HEK293T (cell line): Measurements from ENCODE around the gene PIK3CG.
"Not testable (repeated sequence)": the region's sequence is repeated elsewhere in the genome, so short reads cannot be mapped to it uniquely, and the experiment has no call there.

Experiments
- CTCF ChIA-PET: fragments of 350-600 bp; formaldehyde crosslinking; extraction: SDS; loops from one replicate; lab custom pipeline; 2021; ENCODE audit warnings: antibody characterized with exemption, inconsistent platforms; lab: Yijun Ruan, JAX
- POLR2A ChIA-PET: fragments of 350-600 bp; formaldehyde crosslinking; extraction: SDS; loops from one replicate; lab custom pipeline; 2020; ENCODE audit warnings: antibody characterized with exemption, inconsistent platforms; lab: Yijun Ruan, JAX
- DNase-seq: peaks from one replicate; pipeline ENCODE4 v3.0.0; 2012; ENCODE audit warnings: mixed read lengths; ENCODE audit errors: extremely low spot score
- ARNT ChIP-seq: fragments of 450-650 bp; IDR thresholded peaks from 2 replicates; pipeline ENCODE4 v1.6.1; 2017; ENCODE audit warnings: mild to moderate bottlenecking
- BHLHE40 ChIP-seq: fragments of 450-650 bp; IDR thresholded peaks from 2 replicates; pipeline ENCODE4 v1.6.1; 2016; ENCODE audit warnings: mild to moderate bottlenecking, moderate library complexity, borderline replicate concordance
- CTBP1 ChIP-seq: fragments of 450-650 bp; IDR thresholded peaks from 2 replicates; pipeline ENCODE4 v1.6.1; 2016; ENCODE audit warnings: borderline replicate concordance
- ELF4 ChIP-seq: fragments of 450-650 bp; IDR thresholded peaks from 2 replicates; pipeline ENCODE4 v1.6.1; 2017; ENCODE audit warnings: antibody characterized with exemption
- FOXA1 ChIP-seq: fragments of 450-650 bp; IDR thresholded peaks from 2 replicates; pipeline ENCODE4 v1.6.1; 2016; ENCODE audit warnings: mild to moderate bottlenecking
- FOXK2 ChIP-seq: fragments of 450-650 bp; IDR thresholded peaks from 2 replicates; pipeline ENCODE4 v1.6.1; 2016; ENCODE audit warnings: mild to moderate bottlenecking
- FOXM1 ChIP-seq: fragments of 450-650 bp; IDR thresholded peaks from 2 replicates; pipeline ENCODE4 v1.6.1; 2017; ENCODE audit warnings: mild to moderate bottlenecking, borderline replicate concordance
- HDGF ChIP-seq: fragments of 450-650 bp; IDR thresholded peaks from 2 replicates; pipeline ENCODE4 v1.6.1; 2017; ENCODE audit warnings: antibody characterized with exemption, borderline replicate concordance
- L3MBTL2 ChIP-seq: fragments of 450-650 bp; conservative IDR thresholded peaks from 2 replicates; pipeline ENCODE4 v1.6.1; 2016; ENCODE audit warnings: mild to moderate bottlenecking
- LEF1 ChIP-seq: fragments of 450-650 bp; IDR thresholded peaks from 2 replicates; pipeline ENCODE4 v1.6.1; 2017; ENCODE audit warnings: mild to moderate bottlenecking, borderline replicate concordance
- NFRKB ChIP-seq: fragments of 450-650 bp; IDR thresholded peaks from 2 replicates; pipeline ENCODE4 v1.6.1; 2016; ENCODE audit warnings: mild to moderate bottlenecking, moderate library complexity
- SP1 ChIP-seq: fragments of 450-650 bp; IDR thresholded peaks from 2 replicates; pipeline ENCODE4 v1.6.1; 2017
- SUZ12 ChIP-seq: fragments of 450-650 bp; IDR thresholded peaks from 2 replicates; pipeline ENCODE4 v1.6.1; 2016; ENCODE audit warnings: mild to moderate bottlenecking
- TARDBP ChIP-seq: fragments of 450-650 bp; IDR thresholded peaks from 2 replicates; pipeline ENCODE4 v1.6.1; 2016
- ZNF384 ChIP-seq: fragments of 450-650 bp; IDR thresholded peaks from 2 replicates; pipeline ENCODE4 v1.6.1; 2016
- TF ChIP-seq, protein P1 (sequence below): fragments of 450-650 bp; IDR thresholded peaks from 2 replicates; pipeline ENCODE4 v1.6.1; 2016

PIK3CG gene

DNA sequence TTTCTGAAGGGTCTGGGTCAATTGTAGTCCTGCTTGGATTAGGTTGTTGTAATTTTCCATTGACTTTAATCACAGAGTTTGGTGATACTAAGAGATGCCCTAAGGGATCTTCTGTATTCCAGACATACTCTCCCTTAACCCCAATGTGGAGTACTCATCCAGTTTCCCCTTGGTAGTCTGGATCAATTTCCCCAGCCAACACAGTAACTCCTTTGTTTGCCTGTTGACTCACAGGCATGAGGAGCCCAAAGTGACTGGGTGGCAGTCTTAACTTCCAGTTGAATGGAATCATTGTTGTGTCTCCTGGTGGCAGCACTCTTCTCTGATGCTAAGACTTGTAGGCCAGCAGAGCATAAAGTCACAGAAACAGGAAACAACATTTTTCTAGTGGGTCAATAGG, 41.5 kb upstream of the PIK3CG start:
- CTCF ChIA-PET = no interaction called here
- TF ChIP-seq HDGF (no peak), SUZ12 (no peak), SP1 (no peak)
- POLR2A ChIA-PET = no interaction called here
- no peak for DNase-seq

DNA sequence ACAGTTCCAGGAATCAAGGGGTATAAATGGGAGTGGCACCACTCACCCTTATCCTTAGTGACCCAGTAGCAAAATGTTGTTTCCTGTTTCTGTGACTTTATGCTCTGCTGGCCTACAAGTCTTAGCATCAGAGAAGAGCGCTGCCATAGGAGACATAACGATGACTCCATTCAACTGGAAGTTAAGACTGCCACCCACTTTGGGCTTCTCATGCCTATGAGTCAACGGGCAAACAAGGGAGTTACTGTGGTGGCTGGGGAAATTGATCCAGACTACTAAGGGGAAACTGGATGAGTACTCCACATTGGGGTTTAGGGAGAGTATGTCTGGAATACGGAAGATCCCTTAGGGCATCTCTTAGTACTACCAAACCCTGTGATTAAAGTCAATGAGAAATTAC, 40.6 kb upstream of the PIK3CG start:
- POLR2A ChIA-PET = no interaction called here
- DNase-seq = no peak
- TF ChIP-seq TARDBP (no peak), FOXK2 (no peak), HDGF (no peak), ARNT (no peak), SP1 (no peak), CTBP1 (no peak), ZNF384 (no peak), SUZ12 (no peak), LEF1 (no peak), L3MBTL2 (no peak), NFRKB (no peak), FOXA1 (no peak), BHLHE40 (no peak), ELF4 (no peak), FOXM1 (no peak)
- TF ChIP-seq, protein P1, sequence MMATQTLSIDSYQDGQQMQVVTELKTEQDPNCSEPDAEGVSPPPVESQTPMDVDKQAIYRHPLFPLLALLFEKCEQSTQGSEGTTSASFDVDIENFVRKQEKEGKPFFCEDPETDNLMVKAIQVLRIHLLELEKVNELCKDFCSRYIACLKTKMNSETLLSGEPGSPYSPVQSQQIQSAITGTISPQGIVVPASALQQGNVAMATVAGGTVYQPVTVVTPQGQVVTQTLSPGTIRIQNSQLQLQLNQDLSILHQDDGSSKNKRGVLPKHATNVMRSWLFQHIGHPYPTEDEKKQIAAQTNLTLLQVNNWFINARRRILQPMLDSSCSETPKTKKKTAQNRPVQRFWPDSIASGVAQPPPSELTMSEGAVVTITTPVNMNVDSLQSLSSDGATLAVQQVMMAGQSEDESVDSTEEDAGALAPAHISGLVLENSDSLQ = no peak
- CTCF ChIA-PET = no interaction called here

DNA sequence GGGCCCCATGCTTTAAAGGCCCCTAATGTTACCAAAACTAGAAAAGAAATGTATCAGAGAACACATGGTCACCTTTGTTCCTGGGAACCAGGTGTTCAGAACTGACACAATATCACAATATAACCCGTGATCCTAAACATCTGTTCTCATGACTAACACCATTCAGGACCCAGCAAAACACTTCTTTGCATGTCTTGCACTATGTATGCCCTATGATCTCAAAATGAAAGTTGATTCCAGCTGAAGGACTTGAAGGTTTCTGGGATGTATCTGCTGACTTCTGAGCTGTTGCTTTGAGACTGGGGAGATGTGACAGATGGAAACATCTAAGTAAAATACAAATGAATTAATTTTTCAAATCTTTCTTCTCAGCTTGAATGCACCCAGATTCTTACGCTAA, 37.5 kb upstream of the PIK3CG start:
- ChIA-PET POLR2A (no interaction called here), CTCF (no interaction called here)
- TF ChIP-seq CTBP1 (no peak), NFRKB (no peak), ELF4 (no peak), SUZ12 (no peak), HDGF (no peak), FOXA1 (no peak), LEF1 (no peak), SP1 (no peak), TARDBP (no peak), ZNF384 (no peak), BHLHE40 (no peak), FOXK2 (no peak), L3MBTL2 (no peak), ARNT (no peak), FOXM1 (no peak)
- TF ChIP-seq, protein P1 = no peak
- DNase-seq = no peak

DNA sequence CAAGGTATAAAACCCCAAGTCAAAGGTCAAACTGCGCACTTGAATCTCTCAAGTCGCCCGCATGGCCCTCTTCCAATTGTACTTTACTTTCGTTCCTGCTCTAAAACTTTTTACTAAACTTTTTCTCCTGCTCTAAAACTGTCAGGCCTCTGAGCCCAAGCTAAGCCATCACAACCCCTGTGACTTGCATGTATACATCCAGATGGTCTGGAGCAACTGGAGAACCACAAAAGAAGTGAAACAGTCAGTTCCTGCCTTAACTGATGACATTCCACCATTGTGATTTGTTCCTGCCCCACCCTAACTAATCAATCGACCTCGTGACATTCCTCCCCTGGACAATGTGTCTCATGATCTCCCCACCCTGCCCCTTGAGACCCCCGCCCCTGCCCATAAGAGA, 35.6 kb upstream of the PIK3CG start:
- CTCF ChIA-PET = no interaction called here
- no peak for DNase-seq
- TF ChIP-seq SP1 (no peak), ZNF384 (no peak), ELF4 (no peak), TARDBP (no peak), L3MBTL2 (no peak), SUZ12 (no peak), CTBP1 (no peak), HDGF (no peak), ARNT (no peak), FOXK2 (no peak), LEF1 (no peak), BHLHE40 (no peak), FOXM1 (no peak)
- TF ChIP-seq, protein P1 = no peak
- POLR2A ChIA-PET = no interaction called here

DNA sequence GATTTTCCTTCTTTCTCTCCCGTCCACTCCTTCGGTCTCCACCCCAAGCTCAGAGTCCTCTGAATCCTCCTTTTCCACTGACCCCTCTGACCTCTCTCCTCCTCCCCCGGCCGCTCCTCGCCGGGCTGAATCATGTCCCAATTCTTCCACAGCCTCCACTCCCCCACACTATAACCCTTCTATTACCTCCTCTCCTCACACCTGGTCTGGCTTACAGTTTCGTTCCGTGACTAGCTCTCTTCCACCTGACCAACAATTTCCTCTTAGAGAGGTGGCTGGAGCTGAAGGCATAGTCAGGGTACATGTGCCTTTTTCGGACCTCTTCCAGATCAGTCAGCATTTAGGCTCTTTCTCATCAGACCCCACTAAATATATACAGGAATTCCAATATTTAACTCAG, 34.2 kb upstream of the PIK3CG start:
- DNase-seq, POLR2A ChIA-PET: not testable (repeated sequence)
- CTCF ChIA-PET = interaction anchor here (0.6 kb wide), 1 partner anchor 65 kb away, joined by 3 read pairs; no protein-coding TSS in a partner anchor

DNA sequence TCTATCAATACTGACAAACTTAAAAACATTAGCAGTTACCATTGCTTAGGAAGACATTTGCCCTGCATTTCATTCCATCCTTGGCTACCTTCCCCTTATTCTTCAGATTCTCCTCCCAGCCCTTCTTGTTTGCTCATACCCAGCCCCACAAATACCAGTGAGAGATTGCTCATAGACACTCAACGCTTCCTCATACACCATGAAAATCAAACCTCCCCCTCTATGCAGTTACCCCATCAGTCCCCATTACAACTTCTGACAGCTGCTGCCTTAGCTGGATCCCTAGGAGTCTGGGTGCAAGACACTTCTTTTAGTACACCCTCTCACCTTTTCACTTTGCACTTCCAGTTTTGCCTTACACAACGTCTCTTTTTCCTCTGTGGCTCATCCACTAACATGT, 28.3 kb upstream of the PIK3CG start:
- no peak for TF ChIP-seq TARDBP
- no peak for TF ChIP-seq SP1
- TF ChIP-seq ZNF384 = no peak
- no peak for TF ChIP-seq FOXA1
- POLR2A ChIA-PET = no interaction called here
- no peak for DNase-seq
- CTCF ChIA-PET = no interaction called here

DNA sequence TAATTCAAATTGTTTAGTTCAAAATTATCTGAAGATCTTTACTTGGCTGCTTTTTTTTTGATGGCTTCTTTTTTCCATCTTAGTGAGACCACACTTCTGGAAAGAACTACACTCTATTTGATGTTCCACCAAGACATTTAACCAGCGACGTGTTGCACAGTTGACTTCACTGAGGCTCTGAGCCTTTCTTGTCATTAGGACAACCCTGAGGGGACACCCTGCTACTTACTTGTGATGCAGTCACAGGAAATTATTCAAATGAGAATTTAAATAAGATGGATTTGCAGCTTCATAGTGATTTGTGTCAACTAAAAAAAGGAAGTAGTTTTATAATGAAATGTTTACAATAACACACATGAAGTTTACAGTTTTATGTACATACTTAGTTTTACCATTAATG, 25.6 kb upstream of the PIK3CG start:
- DNase-seq = no peak
- CTCF ChIA-PET = no interaction called here
- POLR2A ChIA-PET = no interaction called here
- TF ChIP-seq FOXK2 (no peak), FOXA1 (no peak), L3MBTL2 (no peak), TARDBP (no peak), NFRKB (no peak), SP1 (no peak), BHLHE40 (no peak), ZNF384 (no peak), LEF1 (no peak), ARNT (no peak), FOXM1 (no peak), CTBP1 (no peak), ELF4 (no peak), HDGF (no peak), SUZ12 (no peak)
- TF ChIP-seq, protein P1 = no peak
